Suppressor macrophage treated with lipopolysaccharide for 4 hours (primary cell): Measurements from ENCODE around the gene ADGRB2.

ENCODE experiments used
- DNase-seq: peaks from one replicate; pipeline ENCODE4 v3.0.0-alpha.2; 2020

ADGRB2 gene

GRCh38 chr1:31748365-31748764 is 15.8 kb downstream of the ADGRB2 start:
- DNase-seq: no peak

GRCh38 chr1:31747304-31747703 is 16.8 kb downstream of the ADGRB2 start:
- DNase-seq: no peak

GRCh38 chr1:31746687-31747086 is 17.5 kb downstream of the ADGRB2 start:
- no peak for DNase-seq

- no peak for DNase-seq
These were observed 18.0 kb downstream of the ADGRB2 start for GRCh38 chr1:31745946-31746670.

GRCh38 chr1:31745096-31745945 is 18.8 kb downstream of the ADGRB2 start:
- peak; percentile 68 for DNase-seq

GRCh38 chr1:31744165-31744888 is 19.8 kb downstream of the ADGRB2 start:
- DNase-seq: no peak

- no peak for DNase-seq
These were observed 21.5 kb downstream of the ADGRB2 start for GRCh38 chr1:31742462-31743212.

- DNase-seq: no peak
These were observed 24.8 kb downstream of the ADGRB2 start for GRCh38 chr1:31739346-31739745.

GRCh38 chr1:31736675-31737074 is 27.5 kb downstream of the ADGRB2 start:
- no peak for DNase-seq

- DNase-seq: no peak
These were observed 28.6 kb downstream of the ADGRB2 start for GRCh38 chr1:31735571-31735970.

GRCh38 chr1:31734582-31735107 is 29.5 kb downstream of the ADGRB2 start:
- no peak for DNase-seq

GRCh38 chr1:31733389-31734219 is 30.5 kb downstream of the ADGRB2 start:
- no peak for DNase-seq

- no peak for DNase-seq
These were observed 31.3 kb downstream of the ADGRB2 start for GRCh38 chr1:31732751-31733289.

GRCh38 chr1:31732343-31732742 is 31.8 kb downstream of the ADGRB2 start:
- no peak for DNase-seq

GRCh38 chr1:31731049-31731565 is 33.0 kb downstream of the ADGRB2 start:
- no peak for DNase-seq

- DNase-seq: no peak
These were observed 33.6 kb downstream of the ADGRB2 start for GRCh38 chr1:31730336-31731048.

- DNase-seq: no peak
These were observed 36.3 kb downstream of the ADGRB2 start for GRCh38 chr1:31727849-31728248.

GRCh38 chr1:31727195-31727594 is 36.9 kb downstream of the ADGRB2 start:
- DNase-seq: no peak

GRCh38 chr1:31726715-31727114 is 37.4 kb downstream of the ADGRB2 start:
- no peak for DNase-seq

GRCh38 chr1:31725777-31726535 is 38.2 kb downstream of the ADGRB2 start:
- no peak for DNase-seq
